KOPT-K1 (cell line): ENCODE data around the gene SLC3A2.
"Not testable (repeated sequence)": the region's sequence is repeated elsewhere in the genome, so short reads cannot be mapped to it uniquely, and the experiment has no call there.

Experiments used
- H3K27ac ChIP-seq: fragments of 200-600 bp; sonication (generic); 2 replicates; pipeline ENCODE4 v1.5.1; 2016; ENCODE audit warnings: antibody characterized with exemption, mild to moderate bottlenecking, low read depth, low read length; ENCODE audit not compliant: poor library complexity, severe bottlenecking
- H3K36me3 ChIP-seq: fragments of 200-600 bp; sonication (generic); 2 replicates; pipeline ENCODE4 v1.5.1; 2017; ENCODE audit warnings: antibody characterized with exemption, mild to moderate bottlenecking, low read length, moderate library complexity; ENCODE audit not compliant: insufficient read depth
- H3K9me3 ChIP-seq: fragments of 200-600 bp; sonication (generic); 2 replicates; pipeline ENCODE4 v1.5.1; 2017; ENCODE audit warnings: antibody characterized with exemption, low read length, mild to moderate bottlenecking; ENCODE audit not compliant: insufficient read depth, poor library complexity, severe bottlenecking

SLC3A2 gene

DNA sequence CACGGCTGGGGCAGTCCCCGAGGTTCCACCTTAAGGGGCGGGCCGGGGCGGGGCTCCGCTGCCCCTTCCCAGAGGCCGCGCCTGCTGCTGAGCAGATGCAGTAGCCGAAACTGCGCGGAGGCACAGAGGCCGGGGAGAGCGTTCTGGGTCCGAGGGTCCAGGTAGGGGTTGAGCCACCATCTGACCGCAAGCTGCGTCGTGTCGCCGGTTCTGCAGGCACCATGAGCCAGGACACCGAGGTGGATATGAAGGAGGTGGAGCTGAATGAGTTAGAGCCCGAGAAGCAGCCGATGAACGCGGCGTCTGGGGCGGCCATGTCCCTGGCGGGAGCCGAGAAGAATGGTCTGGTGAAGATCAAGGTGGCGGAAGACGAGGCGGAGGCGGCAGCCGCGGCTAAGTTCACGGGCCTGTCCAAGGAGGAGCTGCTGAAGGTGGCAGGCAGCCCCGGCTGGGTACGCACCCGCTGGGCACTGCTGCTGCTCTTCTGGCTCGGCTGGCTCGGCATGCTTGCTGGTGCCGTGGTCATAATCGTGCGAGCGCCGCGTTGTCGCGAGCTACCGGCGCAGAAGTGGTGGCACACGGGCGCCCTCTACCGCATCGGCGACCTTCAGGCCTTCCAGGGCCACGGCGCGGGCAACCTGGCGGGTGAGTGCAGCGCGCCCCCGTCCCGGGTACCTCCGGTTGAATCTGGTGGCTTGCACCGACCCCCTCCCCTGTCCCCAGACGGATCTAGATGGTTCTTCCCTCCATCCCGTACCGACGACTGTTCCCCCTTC, at the start of gene SLC3A2:
TSS of gene SLC3A2 (plus strand) at position 94 of the 776 bp plus-strand sequence. CDS start at position 222, 128 bp downstream.
- H3K36me3 ChIP-seq, result peaks cover 72% of the 10 kb centered on the region
- H3K27ac ChIP-seq, result peak within 1 kb of the TSS; percentile 94
- H3K9me3 ChIP-seq, result no peaks in the 10 kb centered on the region

GRCh38 chr11:62830904-62831519, 49.7 kb upstream of the SLC3A2 start:
- peak overlapping the region; percentile 64 for H3K27ac ChIP-seq
- no peaks in the 10 kb centered on the region for H3K9me3 ChIP-seq
- peaks cover 58% of the 10 kb centered on the region for H3K36me3 ChIP-seq

DNA sequence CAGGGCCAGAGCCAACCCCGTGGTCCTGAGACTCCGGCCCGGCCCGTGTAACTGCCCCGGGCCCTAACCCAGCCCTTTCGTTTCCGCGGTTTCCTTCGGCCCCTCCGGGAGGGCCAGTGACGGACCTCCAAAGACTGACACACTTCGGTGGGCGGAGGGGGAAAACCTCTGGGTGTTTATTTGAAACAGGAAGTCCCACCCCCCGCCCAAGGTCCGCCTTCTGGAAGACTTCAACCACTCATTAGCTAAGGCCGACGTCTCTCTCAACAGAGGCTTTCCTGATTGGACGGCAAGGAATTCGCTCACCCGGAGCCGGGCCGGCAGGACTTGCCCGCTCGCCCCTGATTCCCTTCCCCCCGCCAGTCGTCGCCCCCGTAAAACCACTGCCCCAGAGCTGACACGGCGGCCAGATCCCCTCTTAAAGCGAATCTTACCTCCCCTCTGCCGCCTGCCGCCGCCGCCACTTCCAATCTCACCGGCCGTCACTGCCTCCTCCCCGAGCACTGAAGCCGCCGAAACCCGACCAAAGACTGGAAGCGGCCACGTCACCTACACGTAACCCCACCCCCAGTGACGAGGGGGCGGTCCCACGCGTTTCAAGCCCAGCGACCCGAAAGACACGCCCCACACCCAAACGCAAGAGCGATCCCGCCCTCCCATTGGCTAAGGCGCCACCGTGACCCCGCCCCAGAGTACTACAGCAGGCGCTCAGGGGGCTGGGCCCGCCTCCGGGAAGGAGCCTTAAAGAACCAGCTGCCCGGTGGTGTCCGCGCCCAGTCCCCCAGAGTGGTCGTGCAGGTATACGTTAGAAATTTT, 49.0 kb upstream of the SLC3A2 start, which contains the start of gene STX5:
TSS of gene STX5 (minus strand) at position 532 of the 816 bp plus-strand sequence. CDS start 808 bp downstream, outside the sequence.
- Histone ChIP-seq H3K27ac (peak within 1 kb of the TSS; percentile 64), H3K36me3 (peaks cover 60% of the 10 kb centered on the region), H3K9me3 (no peaks in the 10 kb centered on the region)

DNA sequence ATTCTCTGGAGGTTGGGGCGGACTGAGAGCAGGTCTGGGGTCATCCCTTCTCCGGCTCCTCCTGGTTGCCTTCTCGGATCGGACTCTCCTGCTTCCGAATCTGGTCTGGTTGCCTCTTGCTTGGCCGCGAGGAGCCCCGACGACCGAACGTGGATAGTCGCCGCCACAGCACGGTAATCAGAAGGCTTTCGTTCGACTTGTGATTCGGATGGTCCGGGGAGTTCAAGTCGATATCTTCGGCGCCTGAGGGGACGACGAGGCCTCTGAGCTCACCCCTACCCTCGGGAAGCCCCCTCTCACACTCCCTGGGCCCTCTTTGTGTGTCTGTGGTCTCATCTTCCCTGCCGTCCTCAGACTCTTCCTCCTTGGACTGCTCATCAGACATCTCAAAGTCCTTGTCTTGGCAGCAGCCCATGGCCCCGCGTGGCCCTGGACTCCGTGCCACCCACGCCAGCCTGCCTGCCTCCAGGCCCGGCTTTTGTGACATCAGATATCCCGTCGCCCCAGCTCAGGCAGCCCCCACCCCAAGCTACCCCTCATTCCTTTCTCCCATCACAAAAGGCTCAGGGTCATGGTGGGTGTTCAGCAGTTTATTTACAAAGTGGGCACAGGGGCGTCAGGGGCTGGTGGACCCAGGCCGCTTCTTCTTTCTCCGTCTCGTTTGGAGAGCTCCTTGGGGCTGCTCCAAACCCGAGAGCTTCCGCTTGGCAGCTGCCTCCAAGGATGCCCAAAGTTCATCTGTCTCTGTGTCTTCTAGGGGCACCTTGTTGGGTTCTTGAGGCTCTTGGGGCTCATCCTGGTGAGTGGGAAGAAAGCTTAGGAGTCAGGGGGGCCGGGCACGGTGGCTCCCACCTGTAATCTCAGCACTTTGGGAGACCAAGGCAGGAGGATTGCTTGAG, 48.1 kb upstream of the SLC3A2 start, which contains the start of gene TEX54:
TSS of gene TEX54 (minus strand) at position 506 of the 899 bp plus-strand sequence.
- Histone ChIP-seq H3K9me3 (no peaks in the 10 kb centered on the region), H3K36me3 (peaks cover 60% of the 10 kb centered on the region), H3K27ac (peak within 1 kb of the TSS; percentile 64)

DNA sequence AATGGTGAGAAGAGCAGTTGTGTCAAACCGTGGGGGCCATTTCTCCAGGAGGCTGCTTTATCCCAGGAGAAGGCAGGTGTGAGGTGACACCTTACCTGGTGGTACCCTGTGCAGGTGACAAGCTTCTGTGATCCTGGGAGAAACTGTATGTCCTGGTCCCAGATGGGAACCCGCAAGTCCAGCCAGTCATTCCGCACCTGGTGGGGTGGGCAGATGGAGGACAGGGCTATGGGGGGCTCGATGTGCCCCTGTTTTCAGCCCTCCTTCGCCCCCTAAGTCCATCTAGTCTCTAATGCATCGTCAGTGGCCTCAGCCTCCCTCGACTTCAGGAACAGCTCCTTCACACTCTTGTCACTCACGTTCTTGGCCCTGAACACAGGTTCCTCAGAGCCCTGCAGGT, 45.4 kb upstream of the SLC3A2 start:
- H3K27ac ChIP-seq, result no peak overlapping the region
- H3K36me3 ChIP-seq, result peaks cover 56% of the 10 kb centered on the region

GRCh38 chr11:62839050-62839945, 41.4 kb upstream of the SLC3A2 start, which contains the start of gene WDR74:
WDR74 (minus strand) TSS chr11:62839590; CDS start chr11:62839570, 20 bp downstream.
- Histone ChIP-seq H3K36me3 (peaks cover 38% of the 10 kb centered on the region), H3K9me3 (no peaks in the 10 kb centered on the region), H3K27ac (peak within 1 kb of the TSS; percentile 79)

More for the DNA sequence above, 45.4 kb upstream of the SLC3A2 start:
- H3K9me3 ChIP-seq, result no peaks in the 10 kb centered on the region

GRCh38 chr11:62840721-62841360, 39.9 kb upstream of the SLC3A2 start:
- peaks cover 22% of the 10 kb centered on the region for H3K36me3 ChIP-seq
- H3K9me3 ChIP-seq, result not testable (repeated sequence)
- H3K27ac ChIP-seq, result peak overlapping the region; percentile 79

DNA sequence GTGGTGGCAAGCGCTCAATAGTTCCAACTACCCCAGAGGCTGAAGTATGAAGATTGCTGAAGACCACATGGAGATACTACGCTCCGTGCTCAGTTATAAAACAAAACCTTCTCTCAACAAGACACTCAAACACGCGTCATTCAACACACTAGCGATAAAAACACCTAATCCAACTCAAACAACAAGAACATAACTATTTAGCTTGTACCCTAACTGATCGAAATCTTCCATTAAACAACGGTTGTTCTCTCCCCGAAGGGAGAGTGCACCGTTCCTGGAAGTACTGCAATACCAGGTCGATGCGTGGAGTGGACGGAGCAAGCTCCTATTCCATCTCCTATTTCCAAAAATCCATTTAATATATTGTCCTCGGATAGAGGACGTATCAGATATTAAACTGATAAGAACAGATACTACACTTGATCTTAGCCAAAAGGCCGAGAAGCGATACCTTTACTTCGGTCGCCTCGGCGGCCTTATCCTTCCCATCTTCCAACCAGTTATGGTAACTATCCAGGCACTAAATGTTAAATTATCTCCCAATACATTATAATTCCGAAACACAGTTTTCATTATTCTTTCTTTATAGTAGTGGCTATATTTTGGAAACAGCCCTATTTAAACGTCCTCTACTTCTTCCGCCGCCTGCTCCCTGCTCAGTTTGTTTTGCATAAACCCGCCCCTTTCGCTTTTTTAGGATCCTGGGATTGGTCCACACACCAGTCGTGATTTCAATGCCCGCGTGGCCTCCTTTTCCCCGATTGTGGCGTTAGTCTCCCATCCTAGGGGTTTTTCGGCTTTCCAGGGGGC, 39.1 kb upstream of the SLC3A2 start:
- H3K36me3 ChIP-seq, result peaks cover 15% of the 10 kb centered on the region
- peak overlapping the region; percentile 94 for H3K27ac ChIP-seq
- H3K9me3 ChIP-seq, result no peaks in the 10 kb centered on the region

GRCh38 chr11:62842171-62842741, 38.4 kb upstream of the SLC3A2 start:
- peak overlapping the region; percentile 94 for H3K27ac ChIP-seq
- peaks cover 8% of the 10 kb centered on the region for H3K36me3 ChIP-seq
- no peaks in the 10 kb centered on the region for H3K9me3 ChIP-seq

- H3K9me3 ChIP-seq, H3K36me3 ChIP-seq: not testable (repeated sequence)
- H3K27ac ChIP-seq, result peak overlapping the region; percentile 94
Measured at GRCh38 chr11:62842891-62843290, 37.8 kb upstream of the SLC3A2 start.

GRCh38 chr11:62843466-62843865, 37.2 kb upstream of the SLC3A2 start:
- no peaks in the 10 kb centered on the region for H3K36me3 ChIP-seq
- H3K27ac ChIP-seq, result peak overlapping the region; percentile 94
- H3K9me3 ChIP-seq, result no peaks in the 10 kb centered on the region

GRCh38 chr11:62844154-62844553, 36.5 kb upstream of the SLC3A2 start:
- no peak overlapping the region for H3K27ac ChIP-seq
- no peaks in the 10 kb centered on the region for H3K36me3 ChIP-seq
- no peaks in the 10 kb centered on the region for H3K9me3 ChIP-seq
